Measurements from ENCODE around the gene PDIK1L. TPM values are rescaled to one million over a fixed set of nuclear protein-coding genes. Genes with fewer than 3 reads are reported as not detected.
A peak's percentile ranks its signal among the peaks of the same experiment; 100 is the strongest.

Gene PDIK1L
- total and polyA plus RNA-seq, 9 of the 15 experiments (the other 6 are each of a cell fraction or from before 2014, with no cell fraction given) = 12.8 to 30.2 (median 21.5) TPM

DNA sequence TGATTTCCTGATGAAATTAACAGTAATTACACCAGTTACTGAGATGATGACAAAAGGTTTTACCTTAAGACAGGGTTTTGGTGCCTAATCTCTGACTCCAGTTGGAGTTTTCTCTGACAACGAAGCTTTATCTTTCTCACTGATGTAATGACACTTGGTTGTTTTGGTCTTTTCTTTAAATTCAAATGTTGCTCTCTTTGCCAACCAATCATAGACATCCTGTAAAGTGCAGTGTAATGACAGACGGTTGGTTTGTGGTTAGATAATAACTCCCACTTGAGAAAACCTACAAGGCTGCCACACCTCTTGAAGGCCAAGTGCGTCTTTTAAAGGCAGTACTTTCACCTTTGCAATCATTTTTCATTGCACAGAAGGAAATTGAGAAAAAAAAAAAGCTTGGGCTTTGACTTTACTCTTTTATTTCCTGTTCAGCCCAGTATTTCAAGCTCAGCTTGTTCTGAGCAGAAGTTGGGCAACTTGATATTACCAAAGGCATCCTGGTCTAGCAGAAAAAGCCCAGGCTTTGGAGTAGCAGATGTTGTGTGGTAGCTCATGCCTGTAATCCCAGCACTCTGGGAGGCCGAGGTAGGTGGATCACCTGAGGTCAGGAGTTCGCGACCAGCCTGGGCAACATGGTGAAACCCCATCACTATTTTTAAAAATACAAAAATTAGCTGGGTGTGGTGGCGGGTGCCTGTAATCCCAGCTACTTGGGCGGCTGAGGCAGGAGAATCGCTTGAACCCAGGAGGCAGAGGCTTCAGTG lies 14.9 kb downstream of the PDIK1L start (continued):
- no peak; the same call in 1 of the 2 replicates for TF ChIP-seq DEAF1 (CRISPR knock-in tag; IDR thresholded peaks at IDR 0.05)
- TF ChIP-seq MCM3 (IDR thresholded peaks at IDR 0.05) = no peak
- peak; percentile 70 for TF ChIP-seq TAF1 (IDR thresholded peaks at IDR 0.05; ENCODE audit: control insufficient read depth, extremely low read depth, insufficient read depth, low read length, severe bottlenecking)
- TF ChIP-seq NFIX (CRISPR knock-in tag; IDR thresholded peaks at IDR 0.05; ENCODE audit: low read depth) = no peak
- no peak for TF ChIP-seq NR1H2 (CRISPR knock-in tag; IDR thresholded peaks at IDR 0.05)
- TF ChIP-seq MAFF (IDR thresholded peaks at IDR 0.05; ENCODE audit: low read length) = peak; percentile 88
- TF ChIP-seq MBD1 (CRISPR knock-in tag; IDR thresholded peaks at IDR 0.05) = no peak
- no peak for TF ChIP-seq STAG1 (CRISPR knock-in tag; IDR thresholded peaks at IDR 0.05; ENCODE audit: borderline replicate concordance)
- TF ChIP-seq ZNF584 (CRISPR knock-in tag; IDR thresholded peaks at IDR 0.05; ENCODE audit: low read depth) = 0 out of 2 replicates have a peak, but pooled peaks have one; percentile 30
- no peak for TF ChIP-seq PPARD (CRISPR knock-in tag; IDR thresholded peaks at IDR 0.05)
- TF ChIP-seq, protein P1, sequence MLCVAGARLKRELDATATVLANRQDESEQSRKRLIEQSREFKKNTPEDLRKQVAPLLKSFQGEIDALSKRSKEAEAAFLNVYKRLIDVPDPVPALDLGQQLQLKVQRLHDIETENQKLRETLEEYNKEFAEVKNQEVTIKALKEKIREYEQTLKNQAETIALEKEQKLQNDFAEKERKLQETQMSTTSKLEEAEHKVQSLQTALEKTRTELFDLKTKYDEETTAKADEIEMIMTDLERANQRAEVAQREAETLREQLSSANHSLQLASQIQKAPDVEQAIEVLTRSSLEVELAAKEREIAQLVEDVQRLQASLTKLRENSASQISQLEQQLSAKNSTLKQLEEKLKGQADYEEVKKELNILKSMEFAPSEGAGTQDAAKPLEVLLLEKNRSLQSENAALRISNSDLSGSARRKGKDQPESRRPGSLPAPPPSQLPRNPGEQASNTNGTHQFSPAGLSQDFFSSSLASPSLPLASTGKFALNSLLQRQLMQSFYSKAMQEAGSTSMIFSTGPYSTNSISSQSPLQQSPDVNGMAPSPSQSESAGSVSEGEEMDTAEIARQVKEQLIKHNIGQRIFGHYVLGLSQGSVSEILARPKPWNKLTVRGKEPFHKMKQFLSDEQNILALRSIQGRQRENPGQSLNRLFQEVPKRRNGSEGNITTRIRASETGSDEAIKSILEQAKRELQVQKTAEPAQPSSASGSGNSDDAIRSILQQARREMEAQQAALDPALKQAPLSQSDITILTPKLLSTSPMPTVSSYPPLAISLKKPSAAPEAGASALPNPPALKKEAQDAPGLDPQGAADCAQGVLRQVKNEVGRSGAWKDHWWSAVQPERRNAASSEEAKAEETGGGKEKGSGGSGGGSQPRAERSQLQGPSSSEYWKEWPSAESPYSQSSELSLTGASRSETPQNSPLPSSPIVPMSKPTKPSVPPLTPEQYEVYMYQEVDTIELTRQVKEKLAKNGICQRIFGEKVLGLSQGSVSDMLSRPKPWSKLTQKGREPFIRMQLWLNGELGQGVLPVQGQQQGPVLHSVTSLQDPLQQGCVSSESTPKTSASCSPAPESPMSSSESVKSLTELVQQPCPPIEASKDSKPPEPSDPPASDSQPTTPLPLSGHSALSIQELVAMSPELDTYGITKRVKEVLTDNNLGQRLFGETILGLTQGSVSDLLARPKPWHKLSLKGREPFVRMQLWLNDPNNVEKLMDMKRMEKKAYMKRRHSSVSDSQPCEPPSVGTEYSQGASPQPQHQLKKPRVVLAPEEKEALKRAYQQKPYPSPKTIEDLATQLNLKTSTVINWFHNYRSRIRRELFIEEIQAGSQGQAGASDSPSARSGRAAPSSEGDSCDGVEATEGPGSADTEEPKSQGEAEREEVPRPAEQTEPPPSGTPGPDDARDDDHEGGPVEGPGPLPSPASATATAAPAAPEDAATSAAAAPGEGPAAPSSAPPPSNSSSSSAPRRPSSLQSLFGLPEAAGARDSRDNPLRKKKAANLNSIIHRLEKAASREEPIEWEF (CRISPR knock-in tag; IDR thresholded peaks at IDR 0.05) = peak; percentile 50
- peak; percentile 78 for TF ChIP-seq AFF4 (CRISPR knock-in tag; IDR thresholded peaks at IDR 0.05)
- peak; percentile 47; the same call in 1 of the 2 replicates for TF ChIP-seq PHB2 (IDR thresholded peaks at IDR 0.05; ENCODE audit: low read depth)
- TF ChIP-seq RAD21 (CRISPR knock-in tag; conservative IDR thresholded peaks at IDR 0.05 in 1 of 2, IDR thresholded peaks at IDR 0.05 in 1 of 2) = peak in 1 of 2 experiments; percentile 7; a peak in 2 of 4 replicates
